Ascending aorta (tissue), 2 donors: ENCODE measurements around the gene SF3B2. TPM values are rescaled to one million over a fixed set of nuclear protein-coding genes. Genes with fewer than 3 reads are reported as not detected.

ENCODE experiments used
- DNase-seq, 2 donors: peaks; one replicate each; pipeline ENCODE4 v3.0.0-alpha.2; 2019; ENCODE audit warnings: low spot score in 2 of 2
- H3K27ac ChIP-seq, 2 donors: fragments of 200-600 bp; sonication (generic); one replicate each; pipeline ENCODE4 v1.5.1; 2016 to 2017; ENCODE audit warnings: mild to moderate bottlenecking in 1 of 2
- H3K27me3 ChIP-seq: fragments of 200-600 bp; sonication (generic); one replicate; pipeline ENCODE4 v1.5.1; 2017
- H3K36me3 ChIP-seq, 2 donors: fragments of 200-600 bp; sonication (generic); one replicate each; pipeline ENCODE4 v1.5.1; 2016
- H3K4me1 ChIP-seq, 2 donors: fragments of 200-600 bp; sonication (generic); one replicate each; pipeline ENCODE4 v1.5.1; 2016 to 2017; ENCODE audit warnings: mild to moderate bottlenecking in 1 of 2
- H3K4me3 ChIP-seq, 2 donors: fragments of 200-600 bp; sonication (generic); one replicate each; pipeline ENCODE4 v1.5.1; 2016 to 2017; ENCODE audit warnings: mild to moderate bottlenecking in 1 of 2
- H3K9me3 ChIP-seq, 2 donors: fragments of 200-600 bp; sonication (generic); one replicate each; pipeline ENCODE4 v1.5.1; 2016
- intact Hi-C: fragments of 100-400 bp; cut with DNase I; formaldehyde crosslinking; loops from one replicate; pipeline ENCODE4 v1.15.1; 2023
- total RNA-seq: library from RNA; depleted of rRNA; stranded (reverse); fragments of >200 nt; gene quantifications from one replicate; pipeline ENCODE4 v1.1.0, GENCODE V29; 2016
- TF ChIP-seq, protein P1 (sequence below), 3 experiments: fragments of 200-600 bp in 2 of 3; fragments of 450-650 bp in 1 of 3; sonication (generic) in 2 of 3; IDR thresholded peaks; one replicate each; pipeline ENCODE4 v1.5.1; 2016 to 2019; ENCODE audit warnings: antibody characterized with exemption in 3 of 3, mild to moderate bottlenecking in 1 of 3, moderate library complexity in 1 of 3

Gene SF3B2
- total RNA-seq, 1 donor from 2014 or later: 128 TPM

GRCh38 chr11:66104057-66104638, 52.0 kb downstream of the SF3B2 start:
- Histone ChIP-seq H3K27me3 (no peaks in the 10 kb centered on the region), H3K9me3 (no peaks in the 10 kb centered on the region), H3K36me3 (peaks cover 0 to 5% of the 10 kb centered on the region in 2 donors), H3K27ac (no peak overlapping the region), H3K4me1 (peaks cover 0 to 11% of the 10 kb centered on the region in 2 donors), H3K4me3 (no peak overlapping the region)
- DNase-seq: no peak
- TF ChIP-seq, protein P1, sequence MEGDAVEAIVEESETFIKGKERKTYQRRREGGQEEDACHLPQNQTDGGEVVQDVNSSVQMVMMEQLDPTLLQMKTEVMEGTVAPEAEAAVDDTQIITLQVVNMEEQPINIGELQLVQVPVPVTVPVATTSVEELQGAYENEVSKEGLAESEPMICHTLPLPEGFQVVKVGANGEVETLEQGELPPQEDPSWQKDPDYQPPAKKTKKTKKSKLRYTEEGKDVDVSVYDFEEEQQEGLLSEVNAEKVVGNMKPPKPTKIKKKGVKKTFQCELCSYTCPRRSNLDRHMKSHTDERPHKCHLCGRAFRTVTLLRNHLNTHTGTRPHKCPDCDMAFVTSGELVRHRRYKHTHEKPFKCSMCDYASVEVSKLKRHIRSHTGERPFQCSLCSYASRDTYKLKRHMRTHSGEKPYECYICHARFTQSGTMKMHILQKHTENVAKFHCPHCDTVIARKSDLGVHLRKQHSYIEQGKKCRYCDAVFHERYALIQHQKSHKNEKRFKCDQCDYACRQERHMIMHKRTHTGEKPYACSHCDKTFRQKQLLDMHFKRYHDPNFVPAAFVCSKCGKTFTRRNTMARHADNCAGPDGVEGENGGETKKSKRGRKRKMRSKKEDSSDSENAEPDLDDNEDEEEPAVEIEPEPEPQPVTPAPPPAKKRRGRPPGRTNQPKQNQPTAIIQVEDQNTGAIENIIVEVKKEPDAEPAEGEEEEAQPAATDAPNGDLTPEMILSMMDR (IDR thresholded peaks at IDR 0.05): no peak
- intact Hi-C loops: no loop called here

GRCh38 chr11:66106786-66107599, 54.8 kb downstream of the SF3B2 start:
- peaks cover 0 to 10% of the 10 kb centered on the region in 2 donors for H3K4me1 ChIP-seq
- DNase-seq: no peak
- H3K27ac ChIP-seq: no peak overlapping the region
- intact Hi-C loops: no loop called here
- peaks cover 0 to 5% of the 10 kb centered on the region in 2 donors for H3K36me3 ChIP-seq
- H3K9me3 ChIP-seq: no peaks in the 10 kb centered on the region
- no peak overlapping the region for H3K4me3 ChIP-seq
- H3K27me3 ChIP-seq: no peaks in the 10 kb centered on the region
- TF ChIP-seq, protein P1 (IDR thresholded peaks at IDR 0.05): no peak

DNA sequence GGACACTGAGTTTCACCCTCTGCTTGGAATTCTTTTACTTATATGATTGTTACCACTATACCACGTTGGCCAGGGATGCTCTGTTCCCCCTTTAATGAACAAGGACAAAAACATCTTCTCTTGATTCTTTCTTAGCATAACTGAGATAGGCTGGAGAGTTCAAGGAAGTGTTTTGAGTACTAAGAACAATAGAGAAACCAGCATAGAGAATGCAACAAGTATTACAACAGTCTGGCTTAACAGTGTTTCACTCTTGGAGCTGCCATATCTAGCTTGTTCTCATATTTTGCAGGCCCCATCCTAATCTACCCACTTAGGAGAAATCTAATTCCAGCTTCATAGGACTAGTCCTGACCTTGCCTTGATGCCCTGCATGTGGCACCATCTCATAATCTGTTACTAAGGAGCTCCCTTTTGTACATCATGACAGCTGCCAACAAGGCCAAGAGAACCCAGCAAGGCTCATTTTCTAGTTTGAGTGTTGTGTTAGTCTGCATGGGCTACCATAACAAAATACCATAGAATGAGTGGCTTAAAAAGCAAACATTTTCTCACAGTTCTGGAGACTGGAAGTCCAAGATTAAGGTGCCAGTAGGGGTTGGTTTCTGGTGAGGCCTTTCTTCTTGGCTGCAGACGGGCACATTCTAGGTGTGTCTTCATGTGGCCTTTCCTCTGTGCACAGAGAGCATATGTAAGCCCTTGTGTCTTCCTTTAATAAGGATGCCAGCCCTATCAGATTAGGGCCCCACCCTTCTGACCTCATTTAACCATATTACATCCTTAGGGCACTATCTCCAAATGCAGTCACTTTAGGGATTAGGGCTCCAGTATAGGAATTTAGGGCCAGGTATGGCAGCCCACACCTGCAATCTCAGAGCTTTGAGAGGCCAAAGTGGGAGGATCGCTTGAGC, 55.7 kb downstream of the SF3B2 start:
- no peaks in the 10 kb centered on the region for H3K9me3 ChIP-seq
- H3K4me3 ChIP-seq: no peak overlapping the region
- intact Hi-C loops: no loop called here
- H3K27me3 ChIP-seq: no peaks in the 10 kb centered on the region
- TF ChIP-seq, protein P1 (IDR thresholded peaks at IDR 0.05): no peak
- peaks cover 7 to 13% of the 10 kb centered on the region in 2 donors for H3K4me1 ChIP-seq
- no peak for DNase-seq
- no peak overlapping the region for H3K27ac ChIP-seq
- H3K36me3 ChIP-seq: peaks cover 0 to 5% of the 10 kb centered on the region in 2 donors

DNA sequence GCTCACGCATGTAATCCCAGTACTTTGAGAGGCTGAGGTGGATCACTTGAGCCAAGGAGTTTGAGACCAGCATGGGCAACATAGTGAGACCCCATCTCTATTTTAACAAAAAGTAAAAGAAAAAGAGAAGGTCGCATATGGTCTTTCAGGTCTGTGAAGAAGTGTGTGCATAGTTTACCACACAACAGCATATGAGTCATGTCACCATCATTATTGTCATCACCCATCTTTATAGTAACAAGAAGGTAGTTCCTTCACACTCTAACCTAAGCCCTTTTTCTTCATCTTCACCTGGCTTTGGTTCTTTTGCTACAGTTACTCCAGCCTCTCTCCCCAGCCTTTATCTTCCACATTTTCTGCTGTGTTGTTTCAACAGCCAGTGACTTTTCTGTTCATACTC, 57.1 kb downstream of the SF3B2 start:
- Histone ChIP-seq H3K4me3 (no peak overlapping the region), H3K27ac (no peak overlapping the region), H3K4me1 (peaks cover 8 to 15% of the 10 kb centered on the region in 2 donors), H3K36me3 (peaks cover 0 to 5% of the 10 kb centered on the region in 2 donors), H3K9me3 (no peaks in the 10 kb centered on the region), H3K27me3 (no peaks in the 10 kb centered on the region)
- TF ChIP-seq, protein P1 (IDR thresholded peaks at IDR 0.05): no peak
- DNase-seq: no peak
- intact Hi-C loops: no loop called here

DNA sequence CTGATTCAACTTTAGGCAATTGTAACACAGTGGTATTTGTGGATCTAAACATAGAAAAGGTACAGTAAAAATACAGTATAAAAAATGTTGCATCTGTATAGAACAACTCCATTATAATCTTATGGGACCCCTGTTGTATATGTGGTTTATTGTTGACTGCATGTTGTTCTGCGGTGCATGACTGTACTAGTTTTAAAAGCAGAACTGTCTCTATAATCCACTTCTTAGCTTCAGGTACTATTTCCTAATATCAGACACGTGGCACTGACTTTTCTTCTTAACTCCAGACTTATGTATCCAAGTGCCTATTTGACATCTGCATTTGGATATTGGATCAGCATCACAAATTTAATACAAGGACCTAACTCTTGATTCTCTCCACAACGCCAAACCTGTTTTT, 59.0 kb downstream of the SF3B2 start:
- TF ChIP-seq, protein P1 (IDR thresholded peaks at IDR 0.05): no peak
- Histone ChIP-seq H3K9me3 (no peaks in the 10 kb centered on the region), H3K36me3 (peaks cover 0 to 5% of the 10 kb centered on the region in 2 donors), H3K4me1 (peaks cover 8 to 15% of the 10 kb centered on the region in 2 donors), H3K27ac (no peak overlapping the region), H3K27me3 (no peaks in the 10 kb centered on the region), H3K4me3 (no peak overlapping the region)
- no peak for DNase-seq
- intact Hi-C loops: no loop called here
